Nephron (organoid): ENCODE data around the gene SYMPK.

ENCODE experiments used
- H3K27ac Mint-ChIP-seq, 3 experiments: 2 replicates each; pipeline ENCODE4 v1.8.0; 2020; ENCODE audit warnings: mixed read lengths in 3 of 3, mild to moderate bottlenecking in 2 of 3, moderate library complexity in 1 of 3
- H3K27me3 Mint-ChIP-seq: 2 replicates; pipeline ENCODE4 v1.8.0; 2021; ENCODE audit warnings: low read depth, mild to moderate bottlenecking, moderate library complexity, mixed read lengths
- H3K36me3 Mint-ChIP-seq: 2 replicates; pipeline ENCODE4 v1.8.0; 2020; ENCODE audit warnings: low read depth, mixed read lengths
- H3K4me1 Mint-ChIP-seq: 2 replicates; pipeline ENCODE4 v1.8.0; 2020; ENCODE audit warnings: mixed read lengths
- H3K4me3 Mint-ChIP-seq, 3 experiments: 2 replicates each; pipeline ENCODE4 v1.8.0; 2020; ENCODE audit warnings: mild to moderate bottlenecking in 3 of 3, mixed read lengths in 3 of 3, moderate library complexity in 2 of 3
- H3K9me3 Mint-ChIP-seq: 2 replicates; pipeline ENCODE4 v1.8.0; 2020; ENCODE audit warnings: mixed read lengths
- TF ChIP-seq, protein P1 (sequence below), 3 experiments: fragments of 200-600 bp; sonication (generic); IDR thresholded peaks; one replicate each; pipeline ENCODE4 v1.5.0; 2021; ENCODE audit warnings: antibody characterized with exemption in 3 of 3; ENCODE audit not compliant: unreplicated experiment in 3 of 3

SYMPK gene

GRCh38 chr19:45862564-45863334, at the start of gene SYMPK:
SYMPK (minus strand) TSS chr19:45863147; CDS start chr19:45854495, 8,652 bp downstream.
- Mint-ChIP-seq H3K4me3 (peak within 1 kb of the TSS; percentile 93 to 97 (median 93)), H3K36me3 (peaks cover 17% of the 10 kb centered on the region), H3K27ac (peak within 1 kb of the TSS; percentile 84 to 96 (median 94)), H3K27me3 (peaks cover 55% of the 10 kb centered on the region), H3K4me1 (peaks cover 9% of the 10 kb centered on the region), H3K9me3 (no peaks in the 10 kb centered on the region)
- TF ChIP-seq, protein P1, sequence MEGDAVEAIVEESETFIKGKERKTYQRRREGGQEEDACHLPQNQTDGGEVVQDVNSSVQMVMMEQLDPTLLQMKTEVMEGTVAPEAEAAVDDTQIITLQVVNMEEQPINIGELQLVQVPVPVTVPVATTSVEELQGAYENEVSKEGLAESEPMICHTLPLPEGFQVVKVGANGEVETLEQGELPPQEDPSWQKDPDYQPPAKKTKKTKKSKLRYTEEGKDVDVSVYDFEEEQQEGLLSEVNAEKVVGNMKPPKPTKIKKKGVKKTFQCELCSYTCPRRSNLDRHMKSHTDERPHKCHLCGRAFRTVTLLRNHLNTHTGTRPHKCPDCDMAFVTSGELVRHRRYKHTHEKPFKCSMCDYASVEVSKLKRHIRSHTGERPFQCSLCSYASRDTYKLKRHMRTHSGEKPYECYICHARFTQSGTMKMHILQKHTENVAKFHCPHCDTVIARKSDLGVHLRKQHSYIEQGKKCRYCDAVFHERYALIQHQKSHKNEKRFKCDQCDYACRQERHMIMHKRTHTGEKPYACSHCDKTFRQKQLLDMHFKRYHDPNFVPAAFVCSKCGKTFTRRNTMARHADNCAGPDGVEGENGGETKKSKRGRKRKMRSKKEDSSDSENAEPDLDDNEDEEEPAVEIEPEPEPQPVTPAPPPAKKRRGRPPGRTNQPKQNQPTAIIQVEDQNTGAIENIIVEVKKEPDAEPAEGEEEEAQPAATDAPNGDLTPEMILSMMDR (IDR thresholded peaks at IDR 0.05; ENCODE audit: unreplicated experiment in 3 of 3), result no peak

- peaks cover 11% of the 10 kb centered on the region for H3K27me3 Mint-ChIP-seq
- H3K9me3 Mint-ChIP-seq, result no peaks in the 10 kb centered on the region
- TF ChIP-seq, protein P1 (IDR thresholded peaks at IDR 0.05; ENCODE audit: unreplicated experiment in 3 of 3), result no peak
- no peak overlapping the region for H3K27ac Mint-ChIP-seq
- H3K36me3 Mint-ChIP-seq, result no peaks in the 10 kb centered on the region
- H3K4me1 Mint-ChIP-seq, result no peaks in the 10 kb centered on the region
- H3K4me3 Mint-ChIP-seq, result no peak overlapping the region
Observed at GRCh38 chr19:45911291-45911690, 48.3 kb upstream of the SYMPK start.

DNA sequence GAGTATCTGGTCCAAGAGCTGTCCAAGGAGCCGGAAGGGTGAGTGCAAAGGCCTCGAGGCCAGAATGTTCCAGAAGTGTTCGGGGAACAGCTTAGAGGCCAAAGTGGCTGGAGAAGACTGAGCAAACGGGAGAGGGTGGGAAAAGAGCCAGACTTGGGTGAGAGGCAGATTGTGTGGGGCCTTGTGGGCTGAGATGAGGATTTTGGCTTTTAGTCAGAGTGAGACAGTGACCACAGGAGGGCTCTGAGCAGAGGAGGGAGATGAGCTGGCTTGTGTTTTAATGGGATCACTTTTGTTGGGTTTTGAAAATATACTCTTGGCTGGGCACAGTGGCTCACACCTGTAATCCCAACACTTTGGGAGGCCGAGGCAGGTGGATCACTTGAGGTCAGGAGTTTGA, 46.0 kb upstream of the SYMPK start:
- H3K27me3 Mint-ChIP-seq, result peaks cover 9% of the 10 kb centered on the region
- H3K27ac Mint-ChIP-seq, result no peak overlapping the region
- H3K4me3 Mint-ChIP-seq, result no peak overlapping the region
- no peaks in the 10 kb centered on the region for H3K4me1 Mint-ChIP-seq
- H3K9me3 Mint-ChIP-seq, result no peaks in the 10 kb centered on the region
- TF ChIP-seq, protein P1 (IDR thresholded peaks at IDR 0.05; ENCODE audit: unreplicated experiment in 3 of 3), result no peak
- H3K36me3 Mint-ChIP-seq, result no peaks in the 10 kb centered on the region

DNA sequence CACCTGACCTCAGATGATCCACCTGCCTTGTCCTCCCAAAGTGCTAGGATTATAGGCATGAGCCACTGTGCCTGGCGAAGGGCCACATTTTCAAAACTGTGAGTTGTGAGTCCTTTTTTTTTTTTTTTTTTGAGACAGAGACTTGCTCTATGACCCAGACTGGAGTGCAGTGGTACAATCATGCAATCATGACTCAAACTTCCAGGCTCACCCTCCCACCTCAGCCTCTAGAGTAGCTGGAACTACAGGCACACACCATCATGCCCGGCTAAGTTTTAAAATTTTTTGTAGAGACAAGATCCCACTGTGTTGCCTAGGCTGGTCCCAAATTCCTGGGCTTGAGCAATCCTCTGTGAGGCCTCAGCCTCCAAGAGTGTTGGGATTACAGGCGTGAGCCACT, 43.3 kb upstream of the SYMPK start:
- Mint-ChIP-seq H3K27me3 (peaks cover 13% of the 10 kb centered on the region), H3K27ac (no peak overlapping the region), H3K4me1 (no peaks in the 10 kb centered on the region), H3K4me3 (no peak overlapping the region), H3K9me3 (no peaks in the 10 kb centered on the region), H3K36me3 (no peaks in the 10 kb centered on the region)
- TF ChIP-seq, protein P1 (IDR thresholded peaks at IDR 0.05; ENCODE audit: unreplicated experiment in 3 of 3), result no peak

- Mint-ChIP-seq H3K27me3 (peaks cover 18% of the 10 kb centered on the region), H3K4me1 (peaks cover 5% of the 10 kb centered on the region), H3K9me3 (no peaks in the 10 kb centered on the region), H3K4me3 (peak overlapping the region in 1 of 3 experiments; percentile 43), H3K36me3 (peaks cover 10% of the 10 kb centered on the region), H3K27ac (no peak overlapping the region)
- TF ChIP-seq, protein P1 (IDR thresholded peaks at IDR 0.05; ENCODE audit: unreplicated experiment in 3 of 3), result no peak
Observed at GRCh38 chr19:45905011-45905410, 42.1 kb upstream of the SYMPK start.
